ENCODE results near the gene TM9SF4.

The TM9SF4 gene, protein sequence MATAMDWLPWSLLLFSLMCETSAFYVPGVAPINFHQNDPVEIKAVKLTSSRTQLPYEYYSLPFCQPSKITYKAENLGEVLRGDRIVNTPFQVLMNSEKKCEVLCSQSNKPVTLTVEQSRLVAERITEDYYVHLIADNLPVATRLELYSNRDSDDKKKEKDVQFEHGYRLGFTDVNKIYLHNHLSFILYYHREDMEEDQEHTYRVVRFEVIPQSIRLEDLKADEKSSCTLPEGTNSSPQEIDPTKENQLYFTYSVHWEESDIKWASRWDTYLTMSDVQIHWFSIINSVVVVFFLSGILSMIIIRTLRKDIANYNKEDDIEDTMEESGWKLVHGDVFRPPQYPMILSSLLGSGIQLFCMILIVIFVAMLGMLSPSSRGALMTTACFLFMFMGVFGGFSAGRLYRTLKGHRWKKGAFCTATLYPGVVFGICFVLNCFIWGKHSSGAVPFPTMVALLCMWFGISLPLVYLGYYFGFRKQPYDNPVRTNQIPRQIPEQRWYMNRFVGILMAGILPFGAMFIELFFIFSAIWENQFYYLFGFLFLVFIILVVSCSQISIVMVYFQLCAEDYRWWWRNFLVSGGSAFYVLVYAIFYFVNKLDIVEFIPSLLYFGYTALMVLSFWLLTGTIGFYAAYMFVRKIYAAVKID

DNA sequence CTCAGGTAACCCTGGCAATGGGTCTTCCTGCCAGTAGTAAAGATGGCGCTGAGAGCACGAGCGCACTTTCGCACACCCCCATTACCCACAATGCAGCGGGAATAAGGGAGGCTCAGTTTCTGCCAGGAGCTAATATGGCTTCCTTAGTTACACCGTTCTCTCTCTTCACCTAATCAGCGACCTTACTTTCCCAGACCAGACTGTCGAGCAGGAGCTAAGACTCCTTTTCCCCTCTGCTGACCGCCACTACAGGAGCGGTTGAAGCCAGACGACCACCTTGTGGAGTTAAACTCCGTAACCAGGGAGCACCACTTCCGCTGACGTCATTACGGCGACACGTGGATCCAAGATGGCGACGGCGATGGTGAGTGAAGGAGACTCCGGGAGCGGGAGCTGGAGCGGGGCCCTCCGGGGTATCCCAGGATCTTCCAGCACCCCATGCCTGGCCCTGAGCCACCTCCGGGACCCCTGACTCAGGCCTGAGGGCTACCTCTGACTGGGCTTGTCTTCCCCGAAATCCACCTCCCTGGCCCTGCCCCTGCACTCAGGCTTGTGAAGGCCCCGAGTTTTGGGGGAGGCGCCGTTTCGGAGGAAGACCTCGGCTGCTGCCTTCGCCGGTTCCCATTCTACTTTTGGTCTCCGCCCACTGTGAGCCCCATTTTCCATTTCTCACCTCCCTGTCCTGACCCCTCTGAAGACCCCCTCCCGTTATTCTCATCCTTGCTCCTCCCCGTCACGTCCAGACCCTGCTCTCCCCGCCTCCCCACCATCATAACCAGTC lies at the start of gene TM9SF4:
TM9SF4 (plus strand) TSS at position 323 of the 781 bp plus-strand sequence; CDS start at position 350, 27 bp downstream.
- peak; percentile 94 for DNase-seq

DNA sequence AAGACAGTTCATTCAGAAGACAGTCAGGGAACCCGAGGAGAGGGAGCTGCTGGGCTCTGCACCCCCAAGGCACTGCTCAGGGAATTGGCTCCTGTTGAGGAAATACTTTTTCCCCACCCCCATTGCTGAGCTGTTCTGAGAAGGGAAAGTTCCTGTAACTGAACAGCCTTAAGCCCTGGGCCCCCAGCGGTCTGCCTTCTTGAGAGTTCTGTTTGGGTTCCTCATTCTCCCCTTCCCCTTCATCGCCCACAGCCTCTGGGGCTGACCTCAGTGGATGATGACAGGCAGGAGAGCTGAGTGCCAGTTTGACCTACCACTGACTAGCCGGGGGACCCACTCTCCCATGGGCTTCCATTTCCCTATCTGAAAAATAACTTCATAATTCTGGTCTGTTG lies 46.7 kb upstream of the TM9SF4 start:
- DNase-seq = peak; percentile 20

DNA sequence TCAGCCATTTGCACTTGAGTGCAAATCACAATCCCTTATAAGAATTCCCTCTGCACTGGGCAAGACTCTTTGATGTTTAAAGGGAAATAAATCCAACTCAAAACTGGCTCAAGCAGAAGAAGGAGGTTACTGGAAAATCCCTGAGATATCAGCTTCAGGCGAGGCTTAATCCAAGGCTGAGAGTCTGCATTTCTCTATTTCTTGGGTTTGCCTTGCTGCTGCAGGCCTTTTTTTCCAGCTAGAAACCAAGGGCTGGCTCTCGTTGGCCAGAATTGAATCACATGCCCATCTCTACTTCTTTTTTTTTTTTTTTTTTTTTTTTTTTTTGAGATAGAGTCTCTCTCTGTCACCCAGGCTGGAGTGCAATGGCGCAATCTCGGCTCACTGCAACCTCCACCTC lies 45.8 kb upstream of the TM9SF4 start:
- DNase-seq = no peak

DNA sequence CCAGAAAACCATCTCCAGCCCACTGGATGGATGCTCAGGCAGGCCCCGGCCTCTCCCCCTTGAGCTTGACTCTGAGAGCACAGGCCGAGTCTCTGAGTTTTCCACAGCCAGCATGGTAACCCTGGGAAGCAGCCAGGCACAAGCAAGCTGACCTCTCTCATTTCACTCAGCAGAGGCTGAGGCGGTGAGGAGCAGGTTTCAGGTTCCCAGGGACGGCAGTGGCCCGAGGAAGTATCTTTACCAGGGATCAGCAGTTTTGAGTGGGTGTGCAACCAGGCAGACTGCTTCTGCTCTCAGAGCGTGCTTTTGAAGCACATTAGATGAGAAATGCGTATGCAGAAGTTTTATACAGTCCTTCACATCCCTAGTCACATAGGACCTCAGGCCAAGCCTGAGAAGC lies 44.8 kb upstream of the TM9SF4 start:
- no peak for DNase-seq

DNA sequence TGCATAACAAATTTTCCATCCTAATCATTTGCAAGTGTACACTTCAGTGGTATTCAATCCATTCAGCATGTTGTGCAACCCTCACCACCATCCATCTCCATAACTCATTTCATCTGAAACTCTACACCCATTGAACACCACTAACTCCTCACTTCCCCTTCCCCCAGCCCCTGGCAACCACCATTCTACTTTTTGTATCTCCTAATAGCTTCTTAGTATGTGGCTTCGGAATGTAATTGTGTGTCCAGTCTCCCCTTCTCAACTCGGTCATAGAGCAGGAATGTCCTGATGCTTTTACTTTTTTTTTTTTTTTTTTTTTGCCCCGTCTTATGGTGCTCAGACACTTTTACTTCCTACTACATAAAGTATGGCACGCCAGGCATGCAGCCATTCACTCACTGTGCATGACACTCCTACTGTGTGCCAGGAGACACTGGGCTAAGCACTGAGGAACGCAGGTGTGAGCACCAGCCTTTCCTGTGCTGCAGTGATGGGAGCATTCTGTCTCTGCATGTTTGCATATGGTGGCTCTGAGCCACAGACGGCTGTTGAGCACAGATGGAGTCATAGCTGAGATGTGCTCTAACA lies 42.2 kb upstream of the TM9SF4 start:
- no peak for DNase-seq

DNA sequence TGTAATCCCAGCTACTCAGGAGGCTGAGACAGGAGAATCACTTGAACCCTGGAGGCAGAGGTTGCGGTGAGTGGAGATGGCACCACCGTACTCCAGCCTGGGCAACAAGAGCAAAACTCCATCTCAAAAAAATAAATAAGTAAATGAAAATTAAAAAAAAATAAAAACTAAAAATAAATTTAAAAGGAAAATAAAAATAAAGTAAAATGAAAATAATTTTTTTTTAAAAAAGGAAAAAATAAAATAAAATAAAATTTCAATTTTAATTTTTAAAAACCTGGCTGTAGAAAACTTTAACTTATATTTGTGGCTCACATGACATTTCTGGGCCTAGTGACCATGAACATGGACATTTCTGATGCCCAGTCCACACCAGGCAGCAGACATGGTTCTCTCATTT lies 41.3 kb upstream of the TM9SF4 start:
- DNase-seq = no peak

DNA sequence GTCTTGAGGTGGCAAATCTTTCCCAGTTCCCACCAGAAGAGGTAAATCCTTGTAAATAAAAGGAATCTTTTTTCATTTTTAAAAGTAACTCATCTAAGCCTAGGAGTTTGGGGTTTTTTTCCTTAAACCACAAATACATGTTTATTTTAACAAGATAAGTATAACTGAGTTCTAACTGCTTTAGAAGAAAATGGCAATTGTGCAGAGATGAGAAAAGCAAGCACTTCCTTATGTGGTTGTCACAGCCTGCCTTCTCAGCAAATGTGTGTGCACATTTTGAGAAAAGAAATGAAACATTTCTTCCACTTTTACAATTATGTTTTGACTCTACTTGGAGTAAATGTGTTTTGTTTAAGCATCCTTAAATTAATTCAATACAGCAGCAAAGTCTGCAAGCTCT lies 39.8 kb upstream of the TM9SF4 start:
- DNase-seq = no peak

DNA sequence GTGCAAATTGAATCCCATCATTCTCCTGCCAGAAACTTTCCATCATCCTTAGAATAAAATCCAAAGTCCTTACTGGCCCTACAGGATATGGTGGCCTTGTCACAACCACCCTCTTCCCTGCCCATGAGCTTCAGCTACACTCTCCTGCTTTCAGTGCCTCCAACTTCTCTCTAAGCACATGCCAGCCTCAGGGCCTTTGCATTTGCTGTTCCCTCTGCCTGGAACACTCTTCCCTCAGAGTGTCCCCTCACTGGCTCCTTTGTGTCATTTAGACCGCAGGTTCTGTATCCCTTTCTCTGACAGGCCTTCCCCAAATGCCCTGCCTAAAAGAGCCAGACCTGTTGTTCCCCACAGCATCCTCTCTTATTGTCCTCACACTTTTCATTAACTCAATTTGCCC lies 39.2 kb upstream of the TM9SF4 start:
- no peak for DNase-seq

DNA sequence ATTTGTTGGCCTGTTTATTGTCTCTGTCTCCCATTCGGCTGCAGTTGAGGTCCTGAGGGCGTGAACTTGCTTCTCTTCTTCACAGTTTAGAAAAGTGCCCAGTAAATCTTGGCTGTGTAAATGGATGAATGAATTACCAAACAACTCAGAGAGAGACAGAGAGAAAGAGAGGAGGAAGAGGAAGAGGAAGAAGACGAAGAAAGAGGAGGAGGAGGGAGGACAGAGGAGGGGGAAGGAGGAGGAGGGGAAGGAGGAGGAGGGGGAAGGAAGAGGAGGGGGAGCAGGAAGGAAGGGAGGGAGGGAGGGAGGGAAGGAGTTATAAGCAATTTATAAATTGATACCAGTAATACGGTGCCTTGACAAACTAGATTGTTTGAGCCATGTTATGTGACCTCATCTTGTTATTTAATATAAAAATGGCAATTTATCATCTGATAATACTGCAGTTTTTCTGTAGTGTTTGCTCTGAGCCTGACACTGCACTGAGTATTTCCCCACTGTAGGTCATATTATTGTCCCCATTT lies 38.8 kb upstream of the TM9SF4 start:
- DNase-seq = no peak

DNA sequence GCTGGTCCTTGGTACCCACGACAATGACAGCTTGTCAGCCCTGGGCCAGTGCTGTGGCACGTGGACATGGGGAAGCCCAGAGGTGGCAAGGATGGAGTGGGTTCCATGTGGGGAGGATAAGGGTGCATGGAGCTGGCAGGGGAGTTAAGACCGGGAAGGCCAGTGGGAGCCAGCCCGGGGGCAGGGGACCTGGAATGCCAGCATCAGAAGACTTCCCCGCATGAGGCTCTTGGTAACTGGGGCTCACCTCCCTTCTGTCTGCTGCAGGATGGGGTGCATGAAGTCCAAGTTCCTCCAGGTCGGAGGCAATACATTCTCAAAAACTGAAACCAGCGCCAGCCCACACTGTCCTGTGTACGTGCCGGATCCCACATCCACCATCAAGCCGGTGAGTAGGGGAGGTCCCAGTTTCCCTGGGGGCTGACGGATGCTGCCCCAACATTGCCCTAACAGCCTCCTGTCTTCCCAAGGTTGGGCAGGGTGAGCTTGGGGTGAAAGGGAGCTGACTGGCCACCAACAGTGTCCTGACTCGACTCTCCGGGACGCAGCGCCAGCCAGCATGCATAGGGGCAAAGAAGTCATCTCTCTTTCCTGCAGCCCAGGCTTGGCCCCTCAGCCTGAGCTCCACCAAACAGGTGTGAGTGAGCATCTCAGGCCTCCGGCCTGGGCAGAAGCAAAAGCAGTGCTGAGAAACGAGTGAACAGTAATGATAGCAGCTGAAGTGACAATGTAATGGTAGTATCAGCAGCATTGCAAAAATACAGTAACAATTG lies 37.9 kb upstream of the TM9SF4 start:
- no peak for DNase-seq

DNA sequence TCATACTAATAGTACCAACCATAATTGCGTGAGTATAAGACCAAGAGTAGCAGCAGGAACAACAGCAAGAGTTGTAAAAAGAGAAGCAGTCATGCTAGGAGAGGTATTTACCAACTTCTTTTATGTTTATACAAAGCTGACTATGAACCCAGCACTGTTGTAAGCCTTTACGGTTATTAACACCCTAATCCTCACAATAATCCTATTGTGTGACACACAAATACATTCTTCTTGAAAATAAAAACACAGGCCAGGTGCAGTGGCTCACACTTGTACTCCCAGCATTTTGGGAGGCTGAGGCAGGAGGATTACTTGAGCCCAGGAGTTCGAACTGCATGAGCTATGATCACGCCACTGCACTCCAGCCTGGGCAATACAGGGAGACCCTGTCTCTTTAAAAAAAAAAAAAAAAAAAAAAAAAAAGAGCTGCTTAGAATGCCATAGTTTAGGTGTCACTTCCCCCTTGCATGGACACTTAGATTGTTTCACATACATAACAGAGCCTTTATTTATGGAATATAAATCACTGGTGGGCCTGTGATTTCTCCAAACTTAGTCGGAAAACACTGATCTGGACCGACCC lies 37.3 kb upstream of the TM9SF4 start:
- DNase-seq = no peak

DNA sequence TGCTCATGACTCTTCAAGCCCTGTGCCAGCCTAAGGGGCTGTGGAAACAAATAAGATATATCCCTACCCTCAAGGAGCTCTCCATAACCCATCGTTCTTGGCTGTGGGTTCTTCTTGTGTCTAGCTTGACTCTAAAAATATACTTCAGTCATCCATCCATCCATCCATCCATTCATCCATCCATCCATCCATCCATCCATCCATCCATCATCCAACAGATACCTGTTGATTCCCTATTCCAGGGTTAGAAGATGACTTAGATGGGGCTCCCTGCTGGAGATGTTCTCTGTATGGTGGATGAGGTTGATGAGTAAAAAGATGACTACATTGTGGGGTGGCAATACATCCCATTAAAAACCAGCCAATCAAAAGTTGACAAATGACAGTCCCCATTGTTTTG lies 34.0 kb upstream of the TM9SF4 start:
- DNase-seq = no peak

DNA sequence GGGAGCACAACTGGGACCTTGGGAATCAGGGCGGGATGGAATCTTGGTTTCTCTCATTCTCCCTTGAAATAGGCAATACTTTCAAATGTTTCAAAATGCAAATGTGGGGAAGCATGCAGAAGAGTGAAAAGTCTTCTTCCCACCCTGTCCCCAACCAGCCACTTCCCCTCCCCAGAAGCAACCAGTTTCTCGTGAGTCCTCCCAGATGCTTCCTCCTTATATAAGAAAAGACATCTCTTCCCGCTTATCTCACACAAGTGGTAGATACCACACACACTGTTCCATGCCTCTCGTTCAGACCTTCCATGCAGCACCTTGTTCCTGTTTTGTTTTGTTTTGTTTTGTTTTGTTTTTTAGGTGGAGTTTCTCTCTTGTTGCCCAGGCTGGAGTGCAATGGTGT lies 32.3 kb upstream of the TM9SF4 start:
- DNase-seq = no peak

DNA sequence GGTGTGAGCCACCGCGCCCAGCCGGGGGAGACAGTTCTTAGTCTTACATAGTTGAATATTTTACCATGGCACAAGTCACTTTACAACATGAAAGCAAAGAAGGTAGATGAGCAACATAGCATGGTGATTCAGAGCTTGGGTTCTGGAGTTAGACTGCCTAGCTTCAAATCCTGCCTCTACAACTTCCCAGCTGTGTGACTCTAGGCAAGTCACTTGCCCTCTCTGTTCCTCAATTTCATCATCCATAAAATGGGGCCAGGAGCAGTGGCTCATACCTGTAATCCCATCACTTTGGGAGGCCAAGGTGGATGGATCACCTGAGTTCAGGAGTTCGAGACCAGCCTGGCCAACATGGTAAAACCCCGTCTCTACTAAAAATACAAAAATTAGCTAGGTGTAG lies 31.2 kb upstream of the TM9SF4 start:
- DNase-seq = no peak

DNA sequence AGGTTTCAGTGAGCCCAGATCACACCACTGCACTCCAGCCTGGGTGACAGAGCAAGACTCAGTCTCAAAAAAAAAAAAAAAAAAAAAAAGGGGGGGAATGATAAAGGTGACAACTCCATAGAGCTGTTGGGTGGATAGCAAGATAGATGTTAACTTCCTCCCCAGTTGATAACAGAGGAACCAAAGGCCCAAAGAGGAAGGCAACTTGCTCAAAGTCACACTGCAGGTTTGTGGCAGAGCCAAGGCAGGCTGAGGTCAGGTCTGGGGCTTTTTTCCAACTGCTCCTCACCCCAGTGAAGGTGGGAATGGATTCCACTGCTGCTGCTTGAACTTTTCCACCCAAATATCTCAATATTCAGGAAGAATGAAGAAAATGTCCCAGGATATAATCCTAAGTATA lies 30.7 kb upstream of the TM9SF4 start:
- DNase-seq = no peak

DNA sequence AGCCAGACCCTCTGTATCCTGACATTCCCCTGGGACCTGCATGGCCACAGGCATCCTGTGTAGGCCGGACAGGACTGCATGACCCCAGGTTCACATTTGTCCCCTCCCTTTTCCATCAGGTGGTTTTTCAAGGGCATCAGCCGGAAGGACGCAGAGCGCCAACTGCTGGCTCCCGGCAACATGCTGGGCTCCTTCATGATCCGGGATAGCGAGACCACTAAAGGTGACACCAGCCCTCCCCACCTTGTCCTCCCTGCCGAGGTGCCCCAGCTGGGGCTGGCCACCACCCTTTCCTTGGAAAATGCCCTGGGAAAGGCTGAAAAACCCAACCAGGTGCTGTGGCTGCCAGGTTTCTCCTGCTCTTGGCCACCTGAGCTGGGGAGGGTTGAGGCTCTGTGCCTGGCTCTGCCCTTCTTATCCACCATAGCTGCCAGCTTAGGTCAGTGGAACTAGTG lies 29.8 kb upstream of the TM9SF4 start:
- no peak for DNase-seq

DNA sequence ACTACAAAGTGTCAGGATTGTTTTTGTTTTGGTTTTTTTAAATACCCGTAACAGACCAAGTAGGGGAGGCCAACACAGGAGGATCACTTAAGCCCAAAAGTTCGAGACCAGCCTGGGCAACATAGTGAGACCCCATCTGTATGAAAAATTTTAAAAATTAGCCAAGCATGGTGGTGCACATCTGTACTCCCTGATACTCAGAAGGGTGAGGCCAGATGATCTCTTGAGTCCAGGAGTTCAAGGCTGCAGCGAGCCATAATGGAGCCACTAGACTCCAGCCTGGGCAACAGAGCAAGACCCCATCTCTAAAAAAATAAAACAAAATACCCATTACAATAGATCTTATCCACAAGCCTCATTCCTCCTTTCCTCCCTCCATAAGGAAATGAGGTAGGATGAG lies 28.7 kb upstream of the TM9SF4 start:
- no peak for DNase-seq

DNA sequence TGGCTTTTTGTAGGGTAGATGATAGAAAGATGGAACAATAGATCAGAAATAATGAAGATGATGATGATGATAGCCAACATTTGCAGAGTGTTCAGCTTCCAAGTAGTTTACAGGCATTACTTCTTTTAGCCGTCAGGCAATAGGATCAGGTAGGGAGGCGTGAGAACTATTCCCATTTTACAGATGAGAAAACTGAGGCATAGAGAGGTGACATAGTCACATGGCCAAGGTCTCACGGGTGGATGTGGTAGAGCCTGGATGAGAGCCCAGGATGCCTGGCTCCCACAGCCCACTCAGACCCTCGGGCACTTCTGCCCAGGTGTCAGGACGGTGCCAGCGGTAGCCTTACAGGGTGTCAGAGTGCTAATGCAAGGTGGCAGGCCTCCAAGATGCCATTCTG lies 26.0 kb upstream of the TM9SF4 start:
- no peak for DNase-seq

DNA sequence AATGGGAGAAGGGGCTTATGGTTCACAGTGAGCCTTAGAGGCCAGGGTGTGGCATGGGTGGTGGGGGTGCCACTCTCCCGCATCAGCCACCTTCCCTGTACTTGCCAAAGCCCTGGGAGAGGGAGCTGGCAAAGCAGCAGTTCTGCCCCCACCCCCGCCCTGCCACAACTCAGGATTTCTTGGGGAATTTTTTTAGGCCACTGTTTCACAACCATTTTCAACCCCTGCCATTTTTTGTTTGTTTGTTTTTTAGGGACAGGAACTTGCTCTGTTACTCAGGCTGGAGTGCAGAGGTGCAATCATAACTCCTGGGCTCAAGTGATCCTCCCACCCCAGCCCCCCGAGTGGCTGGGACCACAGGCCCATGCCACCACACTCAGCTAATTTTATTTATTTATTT lies 22.4 kb upstream of the TM9SF4 start:
- no peak for DNase-seq

DNA sequence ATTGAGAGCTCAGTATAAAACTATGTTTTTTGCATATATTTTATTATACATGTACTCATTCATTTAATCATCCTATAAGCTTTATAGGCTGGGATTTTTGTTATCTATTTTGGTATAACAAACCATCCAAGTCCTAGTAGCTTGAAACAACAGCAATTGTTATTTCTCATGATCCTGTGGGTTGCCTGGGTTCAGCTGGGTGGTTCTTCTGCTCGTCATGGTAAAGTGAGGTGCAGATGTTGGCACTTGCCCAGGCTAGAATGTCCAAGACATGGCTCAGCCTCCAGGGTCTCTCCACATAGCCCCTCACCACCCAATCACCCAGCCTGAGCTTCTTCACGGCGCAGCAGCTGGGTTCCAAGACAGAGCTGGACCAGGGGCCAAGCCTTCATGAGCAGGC lies 20.8 kb upstream of the TM9SF4 start:
- no peak for DNase-seq

DNA sequence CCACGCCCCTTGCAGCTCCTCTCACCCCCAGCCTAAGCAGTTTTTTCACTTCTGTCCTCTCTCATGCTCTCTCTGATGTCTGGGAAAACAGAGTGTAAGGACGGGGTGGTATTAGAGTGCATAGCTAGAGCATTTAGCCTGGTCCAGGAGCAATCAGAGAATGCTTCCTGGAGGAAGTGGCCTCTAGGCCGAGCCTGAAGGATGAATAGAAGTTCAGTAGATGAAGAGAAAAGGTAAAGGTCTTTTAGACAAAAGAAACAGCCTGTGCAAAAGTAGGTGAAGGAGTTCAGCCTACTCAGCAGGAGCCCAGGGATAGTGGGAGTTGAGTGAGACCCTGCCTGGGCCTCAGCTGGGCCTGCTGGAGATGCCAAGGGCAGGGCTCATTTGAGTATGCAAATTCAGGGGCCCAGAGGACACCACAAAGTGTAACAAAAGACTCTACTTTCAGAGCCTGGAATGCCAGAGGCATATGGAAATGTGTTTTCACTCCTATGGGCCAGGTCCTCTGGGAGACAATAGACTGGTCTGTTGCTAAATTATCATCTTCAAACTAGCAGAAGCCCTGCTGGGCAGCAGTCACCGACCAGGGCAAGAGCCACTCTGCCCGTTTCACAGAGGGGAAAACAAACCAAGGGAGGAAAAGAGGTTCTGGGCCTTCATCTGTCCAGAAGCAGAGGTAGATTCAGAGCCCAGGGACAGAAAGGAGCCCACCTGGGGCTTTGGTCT lies 19.7 kb upstream of the TM9SF4 start:
- no peak for DNase-seq
